GM12892 (cell line): ENCODE measurements around the gene DNAJC3.
"Not testable (repeated sequence)": the region's sequence is repeated elsewhere in the genome, so short reads cannot be mapped to it uniquely, and the experiment has no call there.

Experiments
- POLR2A ChIP-seq: IDR thresholded peaks from 2 replicates; pipeline ENCODE4 v1.6.1; 2011; ENCODE audit warnings: low read depth, low read length, control low read depth
- POLR2AphosphoS5 ChIP-seq: IDR thresholded peaks from 2 replicates; pipeline ENCODE4 v1.6.1; 2011; ENCODE audit warnings: low read depth, low read length, control low read depth

GRCh38 chr13:95667235-95667634 lies 9.7 kb upstream of the DNAJC3 start:
- not testable (repeated sequence) for TF ChIP-seq POLR2A, POLR2AphosphoS5
